GOT3 (cell line): ENCODE results near the gene CYP8B1.

Experiments
- DNase-seq: peaks from one replicate; lab custom pipeline; 2025; ENCODE audit warnings: mixed read lengths; lab: John Stamatoyannopoulos, UW

Gene CYP8B1

GRCh38 chr3:42875325-42876151, at the start of gene CYP8B1:
Gene CYP8B1 (minus strand): TSS chr3:42875879. CDS start chr3:42875816, 63 bp downstream.
- DNase-seq = no peak

GRCh38 chr3:42923606-42924005, 47.9 kb upstream of the CYP8B1 start:
- no peak for DNase-seq

DNA sequence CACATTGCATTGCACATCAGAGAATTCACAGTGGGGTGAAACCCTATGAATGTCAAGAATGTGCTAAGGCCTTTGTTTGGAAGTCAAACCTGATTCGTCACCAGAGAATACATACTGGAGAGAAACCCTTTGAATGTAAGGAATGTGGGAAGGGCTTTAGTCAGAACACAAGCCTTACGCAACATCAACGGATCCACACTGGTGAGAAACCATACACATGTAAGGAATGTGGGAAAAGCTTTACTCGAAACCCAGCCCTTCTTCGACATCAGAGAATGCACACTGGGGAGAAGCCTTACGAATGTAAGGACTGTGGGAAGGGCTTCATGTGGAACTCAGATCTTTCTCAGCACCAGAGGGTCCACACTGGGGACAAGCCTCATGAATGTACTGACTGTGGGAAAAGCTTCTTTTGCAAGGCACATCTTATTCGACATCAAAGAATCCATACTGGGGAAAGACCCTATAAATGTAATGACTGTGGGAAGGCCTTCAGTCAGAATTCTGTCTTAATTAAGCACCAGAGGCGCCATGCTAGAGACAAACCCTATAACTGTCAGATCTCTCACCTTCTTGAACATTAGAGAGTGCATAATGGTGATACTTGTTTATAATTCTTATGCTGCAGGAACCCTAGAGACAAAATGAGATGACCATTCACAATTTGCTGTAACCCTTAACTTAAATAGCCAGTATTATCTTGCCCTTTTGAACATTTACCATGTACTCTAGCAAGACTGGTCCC, 39.3 kb upstream of the CYP8B1 start:
- no peak for DNase-seq

- no peak for DNase-seq
Observed at GRCh38 chr3:42911551-42911950, 35.9 kb upstream of the CYP8B1 start.

DNA sequence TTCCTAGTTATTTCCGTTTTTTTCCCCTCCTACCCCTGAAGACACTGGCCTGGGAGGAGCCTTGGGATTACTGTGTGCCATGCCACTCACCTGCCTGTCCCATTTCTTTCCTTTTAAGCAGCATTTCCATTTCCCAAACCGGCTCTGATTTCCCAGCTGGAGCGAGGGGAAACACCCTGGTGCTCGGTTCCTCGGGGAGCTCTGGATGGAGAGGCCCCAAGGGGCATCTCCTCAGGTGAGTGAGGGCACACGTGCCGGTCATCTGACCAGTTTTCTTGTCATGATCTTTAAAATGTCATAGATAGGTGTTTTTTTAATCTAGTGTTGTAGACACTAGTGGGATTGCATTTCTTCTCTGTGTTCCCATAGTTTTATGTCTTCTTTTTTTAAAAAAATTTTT, 33.0 kb upstream of the CYP8B1 start:
- no peak for DNase-seq

DNA sequence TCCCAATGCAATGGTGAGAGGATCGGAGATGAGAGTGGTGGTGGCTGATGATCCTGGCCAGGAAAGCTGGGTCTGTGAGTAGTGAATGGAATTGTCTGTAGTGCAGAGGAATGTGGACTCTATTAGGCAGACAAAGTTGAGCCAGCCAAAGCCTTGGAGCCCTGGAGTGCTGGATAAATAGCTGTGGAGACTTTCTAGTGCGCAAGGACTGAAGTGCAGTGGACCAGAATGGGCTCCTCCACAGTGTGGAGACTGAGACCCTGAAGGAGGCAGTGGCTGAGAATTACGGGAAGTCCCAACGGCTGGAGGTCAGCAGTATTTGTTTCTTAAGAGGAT, 31.1 kb upstream of the CYP8B1 start:
- no peak for DNase-seq

DNA sequence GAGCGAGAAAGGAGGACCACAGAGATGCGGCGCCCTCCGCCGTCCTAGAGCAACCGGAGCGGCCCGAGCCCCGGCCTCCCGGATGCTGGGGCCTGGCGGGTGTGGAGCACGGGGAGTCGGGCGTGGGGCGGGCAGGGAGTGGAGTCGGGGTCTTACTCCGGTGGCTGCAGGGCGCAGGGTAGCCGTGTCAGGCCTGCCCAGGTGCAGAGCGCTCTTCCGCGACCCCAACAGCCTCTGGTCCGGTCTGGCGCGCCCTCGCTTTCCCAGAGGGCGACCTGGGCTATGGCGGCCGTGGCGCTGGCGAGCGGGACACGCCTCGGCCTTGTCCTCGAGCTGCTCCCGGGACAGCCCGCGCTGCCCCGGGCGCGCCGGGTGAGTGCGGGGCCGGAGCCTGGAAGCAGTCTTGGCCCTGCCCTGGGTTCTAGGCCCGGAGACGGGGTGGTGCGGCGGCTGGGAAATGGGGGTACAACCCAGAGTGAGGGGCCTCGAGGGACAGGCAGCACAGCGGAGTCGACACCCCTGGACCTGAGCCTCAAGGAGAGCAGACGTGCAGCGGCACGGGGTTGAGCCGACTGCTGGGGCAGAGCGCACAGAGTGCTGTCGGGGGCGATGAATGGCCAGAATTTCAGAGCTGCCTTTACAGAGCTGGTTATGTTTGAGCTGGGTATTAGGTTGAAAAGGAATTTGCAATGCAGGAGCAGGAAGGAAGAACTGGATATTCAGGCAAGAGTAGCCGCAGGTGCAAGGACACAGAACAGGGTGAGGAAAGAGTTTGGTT, 30.6 kb upstream of the CYP8B1 start, which contains the start of gene ZNF662:
TSS of gene ZNF662 (plus strand) at position 73 of the 778 bp plus-strand sequence. CDS start 1,973 bp downstream, outside the sequence.
- DNase-seq = no peak

DNA sequence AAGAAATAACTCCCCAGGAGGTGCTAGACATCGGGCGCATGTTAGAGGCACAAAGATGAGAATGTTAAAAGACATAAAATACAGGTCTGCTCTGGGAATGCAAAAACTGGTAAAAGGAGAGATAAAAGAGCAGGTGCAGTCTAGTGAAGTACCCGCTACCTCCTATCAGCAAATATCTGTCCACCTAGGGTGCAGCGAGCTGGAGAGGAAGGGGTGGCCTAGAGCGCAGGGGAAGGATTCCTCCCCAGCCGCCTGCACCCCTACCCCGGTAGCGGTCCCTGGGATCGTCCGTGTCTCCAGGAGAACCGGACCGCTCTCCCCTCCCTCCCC, 30.0 kb upstream of the CYP8B1 start:
- no peak for DNase-seq

DNA sequence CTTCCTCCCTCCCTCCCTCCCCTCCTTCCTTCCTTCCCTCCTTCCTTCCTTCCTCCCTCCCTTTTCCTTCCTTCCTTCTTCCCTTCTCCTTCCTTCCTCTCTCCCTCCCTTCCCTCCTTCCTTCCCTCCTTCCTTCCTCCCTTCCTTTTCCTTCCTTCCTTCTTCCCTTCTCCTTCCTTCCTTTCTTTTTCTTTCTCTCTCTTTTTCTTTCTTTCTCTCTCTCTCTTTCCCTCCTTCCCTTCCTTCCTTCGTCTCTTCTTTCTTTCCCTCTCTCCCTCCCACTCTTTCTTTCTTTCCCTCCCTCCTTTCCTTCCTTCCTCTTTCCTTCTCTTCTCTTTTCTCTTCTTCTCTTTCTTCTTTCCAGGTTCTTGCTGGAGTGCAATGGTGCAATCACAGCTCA, 28.4 kb upstream of the CYP8B1 start:
- no peak for DNase-seq

- no peak for DNase-seq
Observed at GRCh38 chr3:42902257-42902656, 26.6 kb upstream of the CYP8B1 start.

GRCh38 chr3:42901073-42901415, 25.4 kb upstream of the CYP8B1 start:
- DNase-seq = no peak

GRCh38 chr3:42900226-42901072, 24.8 kb upstream of the CYP8B1 start:
- DNase-seq = no peak

DNA sequence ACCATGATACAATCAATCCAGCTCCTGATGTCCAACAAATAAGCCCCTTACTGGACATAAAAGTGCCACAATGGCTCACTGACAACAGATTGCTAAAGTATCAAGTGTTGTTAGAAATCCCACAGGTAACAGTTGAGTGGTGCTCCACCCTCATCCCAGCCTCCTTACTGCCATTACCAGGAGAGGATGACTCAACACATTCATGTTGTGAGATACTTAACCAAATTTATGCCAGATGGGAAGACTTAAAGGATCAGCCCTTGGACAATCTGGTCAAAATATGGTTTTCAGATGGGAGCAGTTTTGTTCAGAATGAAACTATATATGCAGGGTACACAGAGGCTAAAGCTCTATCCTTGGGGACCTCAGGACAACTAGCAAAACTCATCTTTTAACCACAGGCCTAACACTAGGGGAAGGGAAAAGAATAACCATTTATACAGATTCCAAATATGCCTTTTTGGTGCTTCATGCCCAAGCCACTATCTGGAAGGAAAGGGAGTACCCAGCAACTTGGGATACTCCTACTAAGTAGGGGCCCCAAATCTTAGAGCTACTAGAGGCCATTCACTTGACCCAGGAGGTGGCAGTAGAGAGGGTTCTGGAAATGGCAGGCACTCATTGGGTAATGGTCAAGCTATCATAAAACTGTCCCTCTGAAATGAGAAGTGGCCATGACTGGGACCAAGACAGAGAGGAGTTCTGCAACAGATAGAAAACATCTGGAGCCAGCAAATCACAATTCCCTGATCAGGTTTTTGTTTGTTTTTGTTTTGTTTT, 23.4 kb upstream of the CYP8B1 start:
- DNase-seq = no peak

- no peak for DNase-seq
Observed at GRCh38 chr3:42895580-42895868, 19.8 kb upstream of the CYP8B1 start.

DNA sequence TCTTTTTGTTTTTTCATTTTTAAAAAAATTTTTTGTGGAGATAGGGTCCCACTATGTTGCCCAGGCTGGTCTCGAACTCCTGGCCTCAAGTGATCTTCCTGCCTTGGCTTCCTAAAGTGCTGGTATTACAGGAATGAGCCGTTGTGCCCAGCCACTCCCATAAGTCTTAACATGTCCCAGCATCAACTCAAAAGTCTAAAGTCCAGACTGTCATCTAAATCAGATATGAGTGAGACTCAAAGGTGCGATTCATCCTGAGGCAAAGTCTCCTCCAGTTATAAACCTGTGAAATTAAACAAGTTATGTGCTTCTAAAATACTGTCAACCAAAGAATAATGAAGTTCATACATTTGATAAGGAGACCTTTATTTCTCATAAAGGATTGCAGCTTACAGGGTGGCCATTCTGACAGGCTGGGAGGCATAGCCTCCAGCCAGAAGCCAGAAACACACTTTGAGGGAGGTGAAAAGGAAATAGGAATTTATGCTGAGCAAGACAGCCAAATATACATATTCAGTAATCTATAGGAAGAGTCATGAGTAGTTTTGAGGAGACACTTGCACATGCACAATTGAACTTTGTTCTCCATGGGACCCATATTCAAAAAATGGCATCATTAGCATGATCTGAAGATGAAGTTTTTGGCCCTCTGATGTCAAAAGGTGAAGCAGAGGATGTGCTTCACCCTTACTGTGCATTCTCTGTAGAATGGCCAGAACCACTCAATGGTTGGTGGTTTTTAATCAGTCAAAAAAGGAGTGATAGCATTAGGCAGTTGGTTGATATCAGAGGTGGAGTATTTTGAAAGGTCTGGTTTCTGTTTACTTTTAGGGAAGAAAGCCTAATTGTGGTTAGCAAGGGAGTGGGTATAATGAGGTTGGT, 19.3 kb upstream of the CYP8B1 start:
- DNase-seq = no peak

DNA sequence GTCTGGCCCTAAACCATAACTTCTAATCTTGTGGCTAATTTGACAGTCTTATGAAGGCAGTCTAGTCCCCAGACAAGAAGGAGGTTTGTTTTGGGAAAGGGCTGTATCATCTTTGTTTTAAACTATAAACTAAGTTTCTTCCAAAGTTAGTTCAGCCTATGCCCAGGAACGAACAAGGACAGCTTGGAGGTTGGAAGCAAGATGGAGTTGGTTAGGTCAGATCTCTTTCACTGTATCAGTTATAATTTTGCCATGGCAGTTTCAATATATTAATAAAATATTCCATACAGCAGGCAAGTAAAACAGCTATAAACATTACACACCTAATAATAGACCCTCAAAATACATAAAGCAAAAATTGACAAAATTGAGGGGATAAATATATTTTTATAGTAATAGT, 17.1 kb upstream of the CYP8B1 start:
- no peak for DNase-seq

GRCh38 chr3:42892169-42892568, 16.5 kb upstream of the CYP8B1 start:
- DNase-seq = no peak

GRCh38 chr3:42891042-42891441, 15.4 kb upstream of the CYP8B1 start:
- DNase-seq = no peak

DNA sequence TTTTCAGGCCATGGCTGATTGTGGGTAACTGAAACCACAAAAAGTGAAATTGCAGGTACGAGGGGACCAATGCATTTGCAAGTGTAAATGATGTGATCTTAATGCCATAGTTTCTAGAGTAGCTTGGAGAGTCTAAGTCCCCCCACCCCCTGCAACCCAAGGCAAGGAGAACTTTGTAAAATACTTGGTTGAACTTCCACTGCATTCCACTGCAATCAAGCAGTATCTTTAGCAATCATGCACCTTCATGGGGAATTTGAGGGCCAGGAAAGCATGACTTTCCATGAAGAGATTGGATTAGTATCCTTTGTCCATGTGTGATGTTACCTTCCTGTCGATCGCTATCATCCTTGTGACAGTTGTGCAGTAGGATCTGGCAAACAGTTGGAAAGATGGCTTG, 11.4 kb upstream of the CYP8B1 start:
- no peak for DNase-seq

- DNase-seq = no peak
Observed at GRCh38 chr3:42886294-42886822, 10.7 kb upstream of the CYP8B1 start.
